HG03439 (cell line): Measurements from ENCODE around the gene PIGC.
"Not testable (repeated sequence)": the region's sequence is repeated elsewhere in the genome, so short reads cannot be mapped to it uniquely, and the experiment has no call there.

Source experiments
- ATAC-seq: cut with Tn5 transposase; IDR thresholded peaks from one replicate; pipeline ENCODE4 v1.9.1; 2021; ENCODE audit warnings: mild to moderate bottlenecking, moderate library complexity; ENCODE audit not compliant: unreplicated experiment

PIGC gene

GRCh38 chr1:172467446-172467845 lies 23.6 kb upstream of the PIGC start:
- ATAC-seq = no peak

DNA sequence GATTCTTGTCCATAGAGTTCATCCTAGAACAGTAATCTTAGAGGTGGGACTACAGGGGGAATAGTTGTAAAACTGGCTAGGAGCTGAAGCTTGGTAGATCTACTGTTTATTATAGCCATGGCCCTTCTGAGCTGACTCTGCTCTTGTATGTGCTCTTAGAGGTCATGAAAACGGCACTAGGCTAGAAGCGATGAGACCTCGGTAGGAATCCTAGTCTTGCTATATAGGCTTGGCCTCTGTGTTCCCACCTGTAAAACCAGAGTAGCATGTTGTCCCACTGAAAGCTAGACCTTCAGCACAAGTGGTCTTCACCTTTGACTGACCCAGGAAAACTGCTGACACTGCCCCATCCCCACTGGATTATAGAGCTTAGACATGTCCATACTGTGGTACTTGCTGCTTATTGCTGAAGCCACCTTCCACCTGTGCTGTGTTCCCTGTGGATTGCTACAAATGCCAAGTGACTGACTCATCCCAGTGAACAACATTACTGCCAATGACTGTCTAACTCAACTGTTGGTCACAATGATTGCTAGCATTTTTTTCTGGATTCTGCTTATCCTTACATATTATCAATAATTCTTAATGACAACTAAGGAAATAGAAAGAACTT lies 23.0 kb upstream of the PIGC start:
- no peak for ATAC-seq

GRCh38 chr1:172465617-172466016 lies 21.7 kb upstream of the PIGC start:
- ATAC-seq = no peak

- ATAC-seq = no peak
These were observed 17.0 kb upstream of the PIGC start for GRCh38 chr1:172460887-172461315.

DNA sequence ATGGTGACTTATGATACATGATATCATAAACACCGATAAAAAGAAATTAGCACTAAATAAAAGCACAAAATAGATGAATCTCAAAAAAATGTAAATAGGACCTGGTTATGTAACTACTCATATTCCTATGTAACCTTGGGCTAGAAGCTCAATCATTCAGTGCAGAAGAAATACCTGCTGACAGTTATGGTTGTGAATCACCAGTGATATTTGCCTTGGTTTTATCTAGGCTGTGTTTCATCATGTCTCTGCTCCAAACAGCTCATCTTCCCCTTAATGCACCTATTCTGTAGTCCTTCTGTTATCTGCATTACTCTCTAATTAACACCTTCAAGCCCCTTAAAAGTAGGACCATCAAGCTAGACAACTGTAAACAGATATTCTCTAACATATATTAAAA lies 16.3 kb upstream of the PIGC start:
- ATAC-seq = no peak

- no peak for ATAC-seq
These were observed 13.7 kb upstream of the PIGC start for GRCh38 chr1:172457479-172458130.

GRCh38 chr1:172456344-172456769 lies 12.5 kb upstream of the PIGC start:
- no peak for ATAC-seq

- no peak for ATAC-seq
These were observed 11.6 kb upstream of the PIGC start for GRCh38 chr1:172455451-172455850.

DNA sequence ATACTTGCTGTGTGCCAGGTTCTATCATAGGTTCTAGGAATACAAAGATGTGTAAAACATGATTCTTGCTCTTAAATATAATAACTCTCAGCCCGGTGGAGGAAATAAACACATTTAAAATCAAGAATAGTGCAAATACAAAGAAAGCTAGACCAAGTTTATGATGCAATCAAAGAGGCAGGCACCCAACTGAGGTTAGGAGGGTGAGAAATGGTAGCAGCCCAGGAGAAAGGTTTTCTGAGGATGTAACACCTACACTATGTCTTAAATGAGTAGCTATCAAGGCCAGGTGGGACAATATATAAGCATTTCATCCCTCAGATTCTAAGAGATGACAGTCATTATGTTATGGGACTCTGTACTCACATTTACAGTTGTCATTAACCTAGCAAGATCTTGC lies 9.7 kb upstream of the PIGC start:
- ATAC-seq = no peak

DNA sequence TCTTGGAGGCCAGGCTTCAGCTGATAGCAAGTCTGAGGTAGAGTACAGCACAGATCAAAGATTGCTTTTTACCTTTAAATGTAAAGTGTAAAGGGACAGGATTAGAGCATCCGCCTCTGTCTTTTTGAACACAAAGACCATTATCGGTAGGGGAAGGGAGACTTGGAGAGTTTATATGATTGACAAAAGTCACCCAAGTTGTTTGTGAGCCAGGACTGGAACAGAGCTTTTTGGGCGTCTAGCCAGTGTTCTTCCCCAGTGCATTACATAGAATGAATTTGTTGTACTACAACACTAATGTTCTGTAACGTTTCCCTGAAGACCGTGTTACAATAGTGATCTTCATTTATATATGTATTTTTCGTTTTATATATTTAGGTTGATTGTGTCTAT lies 9.3 kb upstream of the PIGC start:
- no peak for ATAC-seq

- no peak for ATAC-seq
These were observed 8.8 kb upstream of the PIGC start for GRCh38 chr1:172452536-172453152.

DNA sequence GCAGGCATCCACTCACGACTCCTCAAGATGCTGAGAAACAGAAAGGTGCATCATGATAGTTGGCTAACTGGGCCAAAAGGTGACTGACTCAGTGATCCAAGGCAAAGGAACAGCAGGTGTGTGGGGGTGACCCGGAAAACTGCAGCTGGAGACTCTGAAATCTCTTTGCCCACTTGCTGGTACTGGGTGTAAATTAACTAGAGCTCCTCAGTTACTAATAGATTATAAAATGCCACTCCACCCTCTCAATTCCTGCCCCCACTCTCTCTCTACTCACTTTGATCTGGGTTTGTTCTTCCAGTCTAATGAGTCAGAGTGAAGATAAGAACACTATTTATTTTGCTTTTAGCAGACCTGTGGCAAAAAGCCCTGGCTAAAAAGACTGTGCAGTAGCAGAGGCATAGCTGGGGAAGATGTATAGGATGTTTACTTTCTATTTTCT lies 7.2 kb upstream of the PIGC start:
- no peak for ATAC-seq

- ATAC-seq = no peak
These were observed 6.6 kb upstream of the PIGC start for GRCh38 chr1:172450524-172450885.

- peak; percentile 86 for ATAC-seq
These were observed 6.0 kb upstream of the PIGC start for GRCh38 chr1:172449585-172450523.

DNA sequence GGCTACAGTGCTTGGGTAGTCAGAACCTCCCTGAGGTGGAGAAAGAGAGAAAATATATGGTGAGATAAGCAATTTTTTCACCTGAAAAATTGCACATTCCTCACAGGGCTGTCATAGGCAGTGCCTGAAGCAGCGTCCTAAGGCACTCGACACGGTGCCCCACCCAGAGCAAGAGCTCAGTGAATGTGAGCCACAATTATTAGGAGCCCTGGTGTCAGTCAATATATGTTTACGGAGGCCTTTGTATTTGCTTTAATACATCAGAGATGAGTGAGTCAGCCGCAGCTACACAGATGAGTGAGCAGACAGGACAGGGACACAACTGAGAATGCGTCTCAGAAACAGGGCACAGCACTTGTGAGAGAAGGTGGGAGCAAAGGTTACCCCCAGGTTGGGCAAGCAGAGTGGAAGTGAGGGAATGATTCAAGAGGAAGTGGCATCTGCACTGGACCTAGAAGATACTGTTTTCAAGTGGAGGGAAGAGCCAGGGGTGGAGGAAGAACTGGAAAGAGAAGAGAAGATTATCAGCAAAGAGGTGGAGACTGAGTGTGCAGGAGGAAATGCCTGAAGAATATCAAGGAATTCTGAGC lies 5.2 kb upstream of the PIGC start:
- ATAC-seq = no peak

DNA sequence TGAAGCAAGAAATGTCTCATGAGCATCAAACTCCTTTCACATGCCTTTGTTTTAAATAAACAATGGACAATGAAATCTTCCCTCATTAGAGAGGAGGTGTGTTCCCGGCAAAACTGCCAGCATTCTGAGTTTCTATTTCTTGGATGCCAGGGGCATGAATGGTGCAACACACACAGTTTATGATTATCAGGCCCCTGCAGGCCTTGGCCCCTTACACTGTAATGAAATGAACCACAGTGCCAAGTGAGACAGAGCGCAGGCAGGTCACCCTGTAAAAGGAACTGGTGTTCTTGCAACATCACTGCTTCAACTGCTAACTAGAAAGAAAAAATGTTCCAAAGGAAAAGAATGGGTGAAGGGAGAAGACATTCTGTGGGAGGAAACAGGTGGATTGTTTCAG lies 3.8 kb upstream of the PIGC start:
- no peak for ATAC-seq

DNA sequence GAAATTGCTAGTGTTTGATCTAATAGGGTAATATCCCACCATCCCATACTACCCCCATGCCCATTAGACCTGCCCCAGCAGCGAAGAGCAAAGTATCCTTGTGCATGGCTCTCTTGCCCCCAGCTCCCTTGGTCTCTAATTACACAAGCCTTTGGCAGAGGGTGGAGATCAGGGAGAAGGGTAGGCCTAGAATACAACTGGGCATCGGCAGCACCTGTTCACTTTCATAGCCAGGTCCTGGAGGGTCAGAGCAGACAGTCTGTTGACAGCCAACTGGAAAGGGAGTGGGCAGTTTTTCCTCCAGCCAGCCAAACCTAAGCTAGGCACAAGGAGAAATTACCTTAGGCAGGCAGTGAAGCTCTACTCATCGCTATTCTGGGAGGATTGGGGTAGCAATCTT lies 2.7 kb upstream of the PIGC start:
- ATAC-seq = no peak

DNA sequence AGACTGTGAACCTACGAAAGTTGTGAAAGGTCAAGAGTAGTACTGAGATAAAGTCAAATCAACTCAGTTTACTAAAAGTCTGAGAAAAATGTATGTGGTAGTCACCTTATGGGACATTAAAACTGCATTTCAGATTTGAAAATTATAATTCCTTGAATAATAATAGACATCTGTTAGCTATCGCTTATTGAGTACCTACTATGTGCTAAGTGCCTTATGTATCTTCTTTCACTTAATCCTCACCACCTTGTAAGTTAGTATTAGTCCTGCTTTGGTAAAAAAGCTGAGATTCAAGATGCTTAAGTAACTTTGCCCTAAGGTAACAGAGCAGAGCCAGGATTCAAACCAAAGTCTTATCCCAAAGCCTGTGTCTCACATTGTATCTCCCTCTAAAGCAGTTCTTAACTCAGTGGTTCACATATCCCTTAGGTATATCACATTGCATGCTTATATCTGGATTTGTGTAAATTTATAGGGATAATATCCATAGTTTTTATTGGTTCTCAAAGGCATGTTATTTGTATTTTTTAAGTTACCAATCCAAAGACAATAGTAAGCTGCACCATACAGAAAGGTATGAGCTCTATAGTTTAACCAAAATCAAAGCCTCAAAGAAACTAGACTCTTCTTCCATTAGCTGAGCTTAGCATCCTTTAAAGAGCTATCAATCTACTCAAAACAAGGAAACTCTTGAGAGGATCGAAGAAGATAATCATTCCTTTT lies 865 bp downstream of the PIGC start:
- ATAC-seq = no peak

DNA sequence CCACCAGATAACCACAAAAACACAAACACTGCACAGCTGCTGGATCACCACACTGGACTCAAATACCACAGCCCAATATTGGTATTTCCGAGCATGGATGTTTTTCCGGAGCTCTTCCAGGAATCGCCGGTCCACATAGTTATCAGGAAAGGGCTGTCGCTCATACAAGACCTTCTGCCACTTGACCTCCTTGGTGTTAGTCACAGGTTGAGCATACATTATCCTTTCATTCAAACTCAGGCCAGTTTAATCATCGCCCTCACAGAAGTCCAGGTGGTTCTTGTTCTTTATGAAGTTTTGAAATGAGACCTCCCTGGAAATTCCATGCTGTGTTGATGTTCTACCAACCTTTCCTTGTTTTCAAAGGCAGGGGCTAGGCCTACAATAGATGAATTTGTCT lies 1.5 kb downstream of the PIGC start:
- ATAC-seq = no peak

- not testable (repeated sequence) for ATAC-seq
These were observed 6.7 kb downstream of the PIGC start for GRCh38 chr1:172437183-172437582.
